GM21528 (cell line): ENCODE measurements around the gene NEDD4.
"Not testable (repeated sequence)": the region's sequence is repeated elsewhere in the genome, so short reads cannot be mapped to it uniquely, and the experiment has no call there.

Source experiments
- ATAC-seq: cut with Tn5 transposase; IDR thresholded peaks from one replicate; pipeline ENCODE4 v1.9.1; 2021; ENCODE audit warnings: mild to moderate bottlenecking, moderate library complexity; ENCODE audit not compliant: unreplicated experiment, low FRiP score

The NEDD4 gene

GRCh38 chr15:55900019-55900418 lies 93.4 kb downstream of the NEDD4 start:
- no peak for ATAC-seq

- ATAC-seq = no peak
Observed at GRCh38 chr15:55899537-55899936, 93.9 kb downstream of the NEDD4 start.

- no peak for ATAC-seq
Observed at GRCh38 chr15:55897560-55898336, 95.7 kb downstream of the NEDD4 start.

- ATAC-seq = no peak
Observed at GRCh38 chr15:55894399-55894965, 98.9 kb downstream of the NEDD4 start.

- ATAC-seq = no peak
Observed at GRCh38 chr15:55893852-55894251, 99.6 kb downstream of the NEDD4 start.

- no peak for ATAC-seq
Observed at GRCh38 chr15:55891196-55891595, 102.2 kb downstream of the NEDD4 start.

GRCh38 chr15:55884223-55884622 lies 109.2 kb downstream of the NEDD4 start:
- ATAC-seq = no peak

GRCh38 chr15:55879181-55879580 lies 114.2 kb downstream of the NEDD4 start:
- no peak for ATAC-seq

- no peak for ATAC-seq
Observed at GRCh38 chr15:55873024-55873720, 120.2 kb downstream of the NEDD4 start.

GRCh38 chr15:55872471-55872870 lies 120.9 kb downstream of the NEDD4 start:
- ATAC-seq = no peak

GRCh38 chr15:55869660-55870059 lies 123.8 kb downstream of the NEDD4 start:
- ATAC-seq = no peak

- ATAC-seq = no peak
Observed at GRCh38 chr15:55868707-55869106, 124.7 kb downstream of the NEDD4 start.

GRCh38 chr15:55868291-55868690 lies 125.1 kb downstream of the NEDD4 start:
- not testable (repeated sequence) for ATAC-seq

GRCh38 chr15:55863911-55864310 lies 129.5 kb downstream of the NEDD4 start:
- ATAC-seq = no peak

- no peak for ATAC-seq
Observed at GRCh38 chr15:55861115-55861514, 132.3 kb downstream of the NEDD4 start.

- ATAC-seq = no peak
Observed at GRCh38 chr15:55860468-55860867, 132.9 kb downstream of the NEDD4 start.

GRCh38 chr15:55859681-55860080 lies 133.7 kb downstream of the NEDD4 start:
- ATAC-seq = no peak

- ATAC-seq = no peak
Observed at GRCh38 chr15:55858661-55859060, 134.8 kb downstream of the NEDD4 start.

- no peak for ATAC-seq
Observed at GRCh38 chr15:55856506-55857164, 136.8 kb downstream of the NEDD4 start.

GRCh38 chr15:55853134-55853533 lies 140.3 kb downstream of the NEDD4 start:
- no peak for ATAC-seq

GRCh38 chr15:55846116-55846707 lies 147.2 kb downstream of the NEDD4 start:
- ATAC-seq = no peak
